HT-29 (cell line): ENCODE results near the gene HAUS3. TPM values are rescaled to one million over a fixed set of nuclear protein-coding genes. Genes with fewer than 3 reads are reported as not detected.
"Not testable (repeated sequence)": the region's sequence is repeated elsewhere in the genome, so short reads cannot be mapped to it uniquely, and the experiment has no call there.

Source experiments
- DNase-seq: peaks from one replicate; pipeline ENCODE4 v3.0.0-alpha.2; 2015; ENCODE audit warnings: low spot score
- total RNA-seq: library from RNA; depleted of rRNA; stranded (reverse); fragments of >200 nt; shearing (Covaris generic); gene quantifications from 2 replicates; pipeline ENCODE4 v1.2.3, GENCODE V29; 2014

The HAUS3 gene
- total RNA-seq, 1 experiment from 2014 or later: 10.8 TPM

DNA sequence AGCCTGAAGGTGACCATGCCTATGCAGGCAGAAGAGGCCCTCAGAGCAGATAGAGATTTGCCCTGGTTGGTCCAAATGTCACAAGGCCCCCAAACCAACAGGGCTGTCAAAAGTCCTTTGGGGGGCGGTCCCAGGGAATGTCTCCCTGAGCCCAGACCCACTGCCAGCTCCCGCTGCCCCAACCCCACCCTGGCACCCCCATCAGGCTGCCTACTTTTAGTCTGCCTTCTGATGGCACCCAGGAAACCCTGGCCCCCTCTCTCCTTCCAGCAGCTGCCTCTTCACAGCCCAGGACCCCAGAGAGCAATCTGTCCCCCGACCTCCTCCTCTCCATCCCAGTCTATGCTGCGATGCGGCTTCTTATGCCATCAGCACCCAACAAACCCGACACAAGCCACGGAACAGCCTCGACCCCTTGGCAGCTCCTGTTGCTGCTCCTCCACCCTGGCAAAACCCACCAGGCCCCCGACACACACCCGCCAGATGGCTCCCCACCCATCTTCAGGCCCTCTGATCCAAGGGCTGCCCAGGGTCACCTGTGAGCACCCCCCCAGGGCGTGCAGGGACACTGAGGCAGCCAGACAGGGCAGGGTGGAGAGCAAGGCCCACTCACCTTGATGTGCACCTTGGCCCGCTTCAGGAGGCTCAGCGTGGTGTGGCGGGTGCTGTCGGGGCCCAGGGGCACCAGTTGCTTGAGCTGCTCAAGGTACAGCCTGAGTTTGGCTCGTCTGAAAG, 10.0 kb upstream of the HAUS3 start:
- DNase-seq: no peak

- no peak for DNase-seq
Measured at GRCh38 chr4:2251073-2251794, 9.3 kb upstream of the HAUS3 start.

- no peak for DNase-seq
Measured at GRCh38 chr4:2250357-2251072, 8.6 kb upstream of the HAUS3 start.

- DNase-seq: no peak
Measured at GRCh38 chr4:2249526-2250356, 7.8 kb upstream of the HAUS3 start.

GRCh38 chr4:2248821-2249261, 6.9 kb upstream of the HAUS3 start:
- DNase-seq: no peak

DNA sequence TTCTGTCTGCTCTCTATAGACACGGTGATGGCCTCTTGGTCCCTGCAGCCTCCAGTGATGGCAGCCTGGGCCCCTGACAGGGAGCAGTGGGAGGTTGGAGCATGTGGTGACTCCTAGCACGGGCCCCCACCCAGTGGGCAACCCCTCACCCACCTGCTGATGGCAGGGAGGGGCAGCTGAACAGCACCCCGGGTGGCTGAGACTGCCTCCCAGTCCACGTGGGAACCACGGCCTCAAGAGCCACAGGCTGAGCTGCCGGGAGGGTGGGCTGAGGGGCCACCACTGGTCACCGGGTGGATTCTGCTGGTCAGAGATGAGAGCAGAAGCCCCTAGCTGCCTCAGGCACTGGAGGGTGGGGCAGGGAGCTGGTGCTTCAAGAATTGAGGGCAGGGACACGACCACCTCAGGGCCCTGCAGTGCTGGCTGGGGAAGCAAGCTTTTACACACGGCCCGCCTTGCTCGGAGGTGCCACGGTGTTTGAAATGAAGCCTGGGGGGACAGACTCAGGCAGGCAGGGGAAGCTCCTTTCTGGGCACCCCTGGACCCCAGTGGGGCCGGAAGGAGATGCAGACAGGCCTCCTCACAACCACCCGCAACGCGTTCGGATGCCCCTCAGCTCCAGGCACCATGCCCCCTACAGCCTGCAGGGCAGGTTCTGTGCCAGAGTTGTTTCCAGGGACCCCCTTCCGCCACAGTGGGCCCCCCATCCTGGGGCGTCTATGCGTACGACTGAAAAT, 6.3 kb upstream of the HAUS3 start:
- no peak for DNase-seq

GRCh38 chr4:2247128-2248043, 5.5 kb upstream of the HAUS3 start:
- DNase-seq: no peak

DNA sequence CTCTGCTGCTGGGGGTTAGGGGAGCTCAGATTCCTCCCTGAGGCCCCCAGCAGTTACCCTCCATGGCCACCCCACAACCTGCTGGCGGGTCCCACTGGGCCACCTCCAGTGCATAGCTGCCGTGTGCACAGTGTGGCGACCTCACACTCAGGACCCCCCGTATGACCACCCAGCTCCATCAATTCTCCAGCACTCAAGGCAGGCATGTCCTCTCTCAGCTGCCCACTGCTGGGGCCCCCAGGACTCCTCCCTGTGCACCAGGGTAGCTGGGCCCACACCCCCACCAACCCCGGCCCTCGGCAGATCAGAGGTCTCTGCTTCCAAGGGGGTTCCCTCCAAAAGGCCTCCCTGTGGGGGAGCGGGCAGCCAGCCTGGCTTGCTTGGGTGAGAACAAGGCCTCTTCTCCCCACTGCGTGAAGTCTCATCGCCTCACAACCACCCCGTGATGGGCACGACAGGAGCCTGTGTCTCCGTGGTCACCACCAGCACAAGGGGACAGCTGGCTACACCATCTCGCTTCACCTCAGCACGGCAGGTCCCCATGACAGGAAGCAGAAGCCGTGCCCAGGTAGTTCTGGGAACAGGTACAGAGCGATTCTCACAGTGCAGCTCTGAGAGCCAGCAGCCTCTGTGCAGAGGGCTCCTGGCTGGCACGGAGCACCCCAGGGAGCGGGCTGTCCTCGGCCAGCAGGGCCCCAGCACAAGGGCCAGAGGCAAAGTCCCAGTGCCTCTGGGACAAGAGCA, 4.6 kb upstream of the HAUS3 start:
- DNase-seq: no peak

DNA sequence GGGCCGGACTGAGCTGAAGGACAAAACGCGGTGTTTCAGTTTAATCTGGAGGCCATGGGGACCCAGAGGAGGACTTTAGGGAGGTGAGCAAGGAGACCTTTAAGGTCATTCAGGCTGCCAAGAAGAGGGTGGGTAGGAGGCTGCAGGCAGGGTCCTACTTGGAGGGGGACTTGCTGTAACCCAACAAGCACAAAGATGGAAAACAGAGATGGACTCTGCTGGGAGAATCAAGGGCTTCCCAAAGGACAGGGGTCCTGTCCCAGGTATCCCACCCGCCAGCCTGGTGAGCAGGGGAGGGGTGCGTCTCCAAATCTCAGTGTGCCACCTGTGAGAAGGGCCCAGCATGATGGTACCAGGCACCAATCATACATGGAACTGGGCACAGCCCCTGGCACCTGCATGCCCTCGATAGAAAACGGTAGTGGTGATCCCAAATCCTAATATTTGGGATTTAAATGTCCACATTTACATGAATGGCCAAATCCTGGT, 3.9 kb upstream of the HAUS3 start:
- DNase-seq: no peak

DNA sequence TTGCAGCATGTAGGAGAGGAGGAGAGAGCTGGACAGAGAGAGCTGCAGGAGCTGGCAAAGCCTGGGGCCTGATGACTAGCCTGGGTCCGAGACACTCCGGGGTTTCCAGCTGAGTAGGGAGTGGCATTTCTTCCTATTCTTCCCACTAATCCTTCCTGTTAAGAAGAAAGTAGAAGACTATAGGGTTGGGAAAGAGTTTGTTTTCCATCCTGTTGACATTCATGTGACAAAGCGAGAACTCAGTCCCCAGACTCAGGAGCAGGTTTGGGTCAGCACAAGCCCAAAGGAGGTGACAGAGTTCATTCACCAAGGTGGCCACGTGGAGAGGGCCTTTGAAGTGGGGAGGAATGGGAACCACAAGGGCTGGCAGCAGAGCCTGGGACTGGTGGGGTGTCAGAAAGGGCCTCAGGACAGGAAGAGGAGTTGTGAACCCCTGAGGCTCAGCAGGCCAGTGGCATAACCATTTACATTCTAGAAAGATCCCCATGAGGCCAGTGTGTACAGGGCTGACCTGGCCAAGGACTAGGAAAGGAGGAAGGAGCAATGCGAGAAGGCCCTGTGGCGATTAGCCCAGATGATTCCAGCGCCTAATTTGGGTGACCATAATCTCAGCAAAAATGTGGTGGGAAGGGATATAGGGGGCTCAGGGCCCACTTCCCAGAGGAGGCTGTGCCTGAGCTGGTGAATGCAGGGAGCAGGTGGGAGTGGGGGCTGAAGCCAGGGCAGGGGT, 3.3 kb upstream of the HAUS3 start:
- no peak for DNase-seq

DNA sequence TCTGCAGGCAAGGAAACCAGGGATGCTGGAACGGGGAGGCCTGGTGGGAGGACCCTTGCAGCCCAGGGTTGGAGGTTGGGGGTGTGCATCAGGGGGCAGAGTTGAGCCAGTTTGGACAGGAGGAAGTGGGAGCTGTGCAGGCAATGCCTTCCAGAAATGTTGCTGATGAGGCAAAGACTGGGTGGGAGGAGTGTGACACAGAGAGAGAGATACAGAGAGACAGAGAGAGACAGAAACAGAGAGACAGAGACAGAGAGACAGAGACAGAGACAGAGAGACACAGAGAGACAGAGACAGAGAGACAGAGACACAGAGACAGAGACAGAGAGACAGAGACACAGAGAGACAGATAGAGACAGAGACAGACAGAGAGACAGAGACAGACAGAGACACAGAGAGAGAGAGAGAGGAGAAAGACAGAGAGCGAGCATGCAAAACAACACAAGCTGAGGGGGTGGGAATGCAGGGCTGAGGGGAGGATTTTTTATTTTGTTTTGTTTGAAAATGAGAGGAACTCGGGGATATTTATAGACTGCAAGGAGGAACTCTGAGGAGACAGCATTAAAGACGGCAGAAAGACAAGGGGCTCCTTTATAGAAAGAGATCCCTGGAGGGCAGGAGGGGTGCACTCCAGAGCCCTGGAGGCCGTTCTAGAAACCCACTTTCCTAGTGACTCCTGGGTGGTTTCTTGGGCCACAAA, 1.9 kb upstream of the HAUS3 start:
- DNase-seq: no peak

DNA sequence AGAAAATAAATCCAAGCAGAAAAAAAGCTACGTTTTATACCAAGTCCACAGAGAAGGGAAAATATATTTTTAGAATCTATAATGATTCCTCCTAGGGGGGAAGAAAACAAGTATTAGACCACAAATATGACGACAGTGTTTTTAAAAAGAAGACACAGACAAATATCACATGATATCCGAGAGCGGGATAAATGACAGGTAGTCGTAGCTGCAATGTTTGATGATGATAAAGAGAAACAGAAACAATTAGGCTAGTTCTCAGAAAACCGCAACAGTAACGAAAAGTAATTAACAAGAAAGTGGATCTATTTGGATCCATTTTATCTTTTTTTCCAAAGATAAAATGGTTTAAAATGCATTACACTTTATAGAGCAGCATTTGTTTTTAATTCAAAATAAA, 918 bp downstream of the HAUS3 start:
- DNase-seq: no peak

- no peak for DNase-seq
Measured at GRCh38 chr4:2236944-2237666, 4.8 kb downstream of the HAUS3 start.

GRCh38 chr4:2231082-2231481, 10.8 kb downstream of the HAUS3 start:
- DNase-seq: no peak

GRCh38 chr4:2226261-2226660, 15.7 kb downstream of the HAUS3 start:
- no peak for DNase-seq

- DNase-seq: no peak
Measured at GRCh38 chr4:2222838-2223237, 19.1 kb downstream of the HAUS3 start.

GRCh38 chr4:2221378-2221777, 20.5 kb downstream of the HAUS3 start:
- DNase-seq: not testable (repeated sequence)
